Amygdala (tissue), 56 donors: ENCODE results near the gene TTC14.

ENCODE experiments used
- DNase-seq, 56 donors: peaks; one replicate each; lab custom pipeline; 2025; lab: John Stamatoyannopoulos, UW

The TTC14 gene

DNA sequence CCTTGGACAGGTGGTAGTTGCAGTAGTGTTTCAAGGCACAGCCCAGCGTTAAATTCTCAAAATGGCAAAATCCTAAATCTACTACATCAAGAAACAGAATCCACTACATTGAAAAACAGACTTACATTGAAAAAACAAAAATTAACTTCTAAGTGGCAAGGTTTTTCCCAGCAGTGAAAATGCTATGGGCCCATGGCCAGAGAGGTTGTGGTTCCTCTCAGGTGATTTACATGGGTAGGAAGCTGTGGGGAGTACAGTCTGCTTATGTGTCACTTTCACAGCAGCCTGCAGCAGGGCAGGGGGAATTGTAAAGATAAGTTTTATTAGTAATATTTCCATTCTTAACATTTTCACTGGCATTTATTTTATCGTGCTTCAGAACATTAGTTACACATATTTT, 24.9 kb downstream of the TTC14 start:
- no peak for DNase-seq

DNA sequence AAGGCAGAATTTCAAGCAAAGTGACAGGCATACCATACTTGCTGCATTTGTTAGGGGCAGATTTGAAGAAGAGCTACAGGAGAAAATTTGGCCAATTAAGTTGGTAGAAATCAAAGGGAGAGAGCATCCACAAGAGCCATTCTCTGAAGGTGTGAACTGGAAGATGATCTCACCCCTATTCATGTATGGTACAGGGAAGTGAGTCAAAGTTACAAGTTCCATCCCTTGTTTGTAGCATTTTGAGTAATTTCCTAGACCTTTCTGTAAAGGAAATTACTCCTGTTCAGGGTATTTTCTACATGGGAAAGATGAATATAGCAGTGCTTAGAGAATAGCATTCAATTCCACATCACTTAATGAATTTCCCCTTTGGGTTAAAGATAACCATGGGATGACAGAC, 28.4 kb downstream of the TTC14 start:
- no peak for DNase-seq

DNA sequence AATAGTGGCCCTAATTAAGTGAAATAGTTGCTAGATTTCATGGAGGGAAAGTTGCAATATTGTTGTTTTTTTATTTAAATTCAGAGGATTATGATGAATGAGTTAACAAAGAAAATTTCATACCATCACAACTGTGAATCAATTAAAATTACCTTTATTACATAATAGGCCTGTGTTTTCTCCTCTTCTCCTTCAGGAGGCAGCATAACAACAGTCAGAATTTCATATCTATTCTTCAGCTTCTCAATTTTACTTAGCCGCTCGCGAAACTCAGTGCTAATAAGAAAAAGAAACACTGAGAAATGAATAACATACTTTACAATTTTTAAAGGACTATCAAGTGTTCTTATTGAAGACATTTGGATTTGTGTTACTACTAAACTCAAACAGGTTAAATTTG, 29.4 kb downstream of the TTC14 start:
- no peak for DNase-seq

DNA sequence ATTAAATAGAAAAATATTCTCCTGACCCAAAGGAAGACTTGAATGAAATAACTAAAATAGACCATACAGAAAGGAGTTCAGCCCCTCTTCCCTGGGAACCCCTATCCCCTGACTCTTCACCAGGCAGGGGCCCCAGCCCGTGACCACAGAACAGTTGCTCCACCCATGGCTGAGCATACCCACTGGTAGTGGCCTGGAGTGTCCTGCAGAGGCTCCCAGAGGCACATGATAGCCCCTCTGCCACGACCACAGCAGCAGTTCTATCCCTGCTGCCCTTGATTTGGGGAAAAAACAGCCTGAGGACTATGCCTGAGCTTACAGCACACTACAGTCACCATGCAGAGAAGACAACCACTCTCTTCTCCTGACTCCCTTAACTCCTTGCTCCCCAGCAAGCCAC, 31.8 kb downstream of the TTC14 start:
- no peak for DNase-seq

DNA sequence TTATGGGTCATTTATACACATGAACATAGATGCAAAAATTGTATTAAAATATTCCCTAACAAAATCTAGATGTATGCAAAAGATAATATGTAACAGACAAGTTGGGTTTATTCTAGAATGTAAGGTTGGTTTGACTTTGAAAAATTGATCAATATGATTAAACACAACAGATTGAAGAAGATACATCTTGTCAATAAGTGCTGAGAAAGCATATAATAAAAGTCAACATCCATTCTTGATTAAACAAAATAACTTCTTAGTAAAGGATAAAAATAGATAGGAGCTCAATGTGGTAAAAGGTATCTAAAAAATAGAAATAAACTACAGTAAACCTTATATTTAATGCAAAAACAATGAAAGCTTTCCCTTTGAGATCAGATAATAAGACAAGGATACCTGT, 39.0 kb downstream of the TTC14 start:
- no peak for DNase-seq

DNA sequence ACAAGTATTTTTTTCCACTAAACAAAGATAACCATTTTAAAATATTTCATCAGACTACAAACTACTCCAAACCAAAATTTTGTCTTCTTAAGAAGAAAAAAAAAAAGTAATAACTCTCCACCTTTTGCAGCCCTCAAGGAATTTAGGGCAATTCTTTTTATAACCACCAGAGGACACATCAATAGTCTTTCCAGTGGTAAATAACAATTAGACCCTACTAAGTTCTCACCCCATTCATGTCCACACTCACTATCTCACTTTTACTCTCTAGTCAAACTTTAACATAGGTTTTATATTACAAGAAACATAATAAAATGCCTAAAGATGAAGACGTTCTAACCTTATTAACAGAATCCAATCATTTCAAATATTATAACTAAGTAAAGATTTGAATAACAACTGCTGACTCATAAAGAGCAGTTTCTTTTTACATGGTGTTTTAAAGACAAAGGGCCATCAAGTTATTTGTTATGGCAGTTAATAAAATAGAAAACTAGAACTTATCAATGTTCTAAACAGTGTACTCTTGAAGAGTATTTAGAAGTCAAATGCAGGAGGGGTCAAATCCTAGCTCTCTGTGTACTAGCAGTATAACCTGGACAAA, 44.3 kb downstream of the TTC14 start:
- no peak for DNase-seq

DNA sequence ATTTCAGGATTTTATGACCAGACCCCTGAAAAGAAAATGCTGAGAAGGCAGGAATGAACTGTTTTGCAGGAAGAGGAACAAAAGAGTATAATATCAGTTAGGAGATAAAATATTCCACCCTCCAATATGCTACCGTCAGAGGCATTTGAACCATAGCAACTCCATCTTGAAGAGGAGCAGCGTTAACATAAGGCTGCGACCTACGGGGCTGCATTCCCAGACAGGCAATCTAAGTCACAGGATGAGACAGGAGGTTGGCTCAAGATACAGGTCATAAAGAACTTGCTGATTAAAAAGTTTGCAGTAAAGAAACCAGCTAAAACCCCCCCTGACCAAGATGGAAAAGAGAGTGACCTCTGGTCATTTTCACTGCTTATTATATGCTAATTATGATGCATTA, 54.4 kb downstream of the TTC14 start:
- DNase-seq: no peak

DNA sequence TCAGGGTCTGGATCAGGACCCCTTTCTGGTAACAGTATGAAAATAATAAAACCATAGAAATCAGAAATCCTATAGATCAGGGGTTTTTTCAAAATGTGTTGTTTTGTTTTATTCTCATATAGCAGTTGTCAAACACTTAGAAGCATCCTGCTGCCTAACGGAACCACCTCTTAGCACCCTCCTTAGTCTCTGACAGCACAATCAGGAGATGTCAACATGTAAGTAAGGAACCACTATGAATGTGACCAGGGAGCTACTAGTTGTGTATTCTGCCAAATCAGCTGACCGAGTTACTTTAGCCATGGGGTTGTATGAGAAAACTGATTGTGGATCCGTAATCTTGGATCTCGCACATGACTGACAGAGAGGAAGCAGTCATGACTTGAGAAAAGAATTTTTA, 55.1 kb downstream of the TTC14 start:
- no peak for DNase-seq
